GM18526 (cell line): Measurements from ENCODE around the gene DDR1.

Experiments
- POLR2A ChIP-seq: IDR thresholded peaks from 3 replicates; pipeline ENCODE4 v1.6.1; 2011; ENCODE audit not compliant: insufficient read length; ENCODE audit errors: extremely low read depth

DDR1 gene

GRCh38 chr6:30875244-30876038 is 8.9 kb upstream of the DDR1 start:
- TF ChIP-seq POLR2A: no peak

GRCh38 chr6:30876039-30876730 is 8.1 kb upstream of the DDR1 start:
- no peak for TF ChIP-seq POLR2A

DNA sequence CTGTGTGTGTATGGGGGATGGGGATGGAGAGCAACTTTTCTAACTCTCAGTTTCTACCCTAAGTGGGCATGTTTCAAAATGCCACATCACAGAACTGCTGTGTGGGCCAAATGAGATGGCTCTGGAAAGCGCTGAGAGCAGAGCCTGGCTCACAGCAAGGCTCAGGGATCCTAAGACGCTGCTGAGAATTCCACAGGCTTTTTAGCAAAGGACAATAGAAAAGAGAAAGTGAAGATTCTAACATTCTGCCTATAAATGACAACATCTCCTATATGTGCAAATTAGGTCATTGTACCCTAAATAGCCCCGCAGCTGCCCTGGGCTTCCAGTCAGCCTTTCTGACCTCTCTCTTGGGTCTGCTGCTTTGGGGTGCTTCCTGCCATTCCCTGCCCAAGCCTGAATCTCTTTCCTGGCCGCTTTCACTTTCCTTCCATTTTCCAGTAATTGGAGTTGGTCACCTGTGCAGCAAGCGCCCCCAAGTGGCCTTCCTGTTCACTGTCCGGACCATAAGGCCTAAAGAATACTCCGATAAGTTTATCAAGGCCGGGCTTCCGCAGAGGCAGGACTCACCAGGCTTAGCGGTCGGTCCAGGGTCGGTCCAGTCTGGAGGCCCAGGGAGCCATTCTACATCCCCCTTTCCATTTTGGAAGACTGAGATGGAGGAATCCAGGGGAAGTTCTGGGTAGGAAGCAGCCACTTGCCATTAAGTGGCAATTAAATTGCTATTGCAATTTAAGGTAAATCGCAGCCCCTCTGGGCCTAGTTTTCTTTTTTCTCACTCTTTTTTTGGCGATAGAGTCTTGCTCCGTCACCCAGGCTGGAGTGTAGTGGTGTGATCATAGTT is 6.7 kb upstream of the DDR1 start:
- no peak for TF ChIP-seq POLR2A

DNA sequence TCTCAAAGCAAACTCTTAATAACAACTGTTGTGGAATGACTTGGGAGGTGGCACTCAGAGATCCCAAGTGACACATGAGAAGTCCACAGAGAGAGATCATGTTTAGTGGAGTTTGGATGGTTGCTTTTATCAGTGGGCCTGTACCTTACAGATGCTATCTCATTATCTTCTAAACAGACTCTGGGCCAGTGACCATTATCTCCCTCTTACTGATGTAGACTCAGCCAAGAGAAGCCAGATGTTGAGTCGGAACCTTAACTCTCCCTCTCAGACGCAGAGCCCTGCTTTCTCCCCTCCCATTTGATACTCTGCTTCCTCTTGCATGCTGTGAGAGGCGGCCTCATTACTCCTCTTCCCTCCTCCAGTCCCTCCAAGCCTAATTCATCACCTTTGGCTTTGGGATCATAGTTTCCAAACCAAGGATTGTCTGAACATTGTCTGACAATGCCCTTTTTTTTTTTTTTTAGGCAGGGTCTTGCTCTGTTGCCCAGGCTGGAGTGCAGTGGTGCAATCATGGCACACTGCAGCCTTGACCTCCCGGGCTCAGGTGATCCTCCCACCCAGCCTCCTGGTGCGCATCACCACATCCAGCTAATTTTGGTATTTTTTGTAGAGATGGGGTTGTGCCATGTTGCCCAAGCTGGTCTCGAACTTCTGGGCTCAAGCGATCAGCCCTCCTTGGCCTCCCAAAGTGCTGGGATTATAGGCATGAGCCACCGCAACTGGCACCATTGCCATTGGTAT is 4.5 kb upstream of the DDR1 start:
- no peak for TF ChIP-seq POLR2A

DNA sequence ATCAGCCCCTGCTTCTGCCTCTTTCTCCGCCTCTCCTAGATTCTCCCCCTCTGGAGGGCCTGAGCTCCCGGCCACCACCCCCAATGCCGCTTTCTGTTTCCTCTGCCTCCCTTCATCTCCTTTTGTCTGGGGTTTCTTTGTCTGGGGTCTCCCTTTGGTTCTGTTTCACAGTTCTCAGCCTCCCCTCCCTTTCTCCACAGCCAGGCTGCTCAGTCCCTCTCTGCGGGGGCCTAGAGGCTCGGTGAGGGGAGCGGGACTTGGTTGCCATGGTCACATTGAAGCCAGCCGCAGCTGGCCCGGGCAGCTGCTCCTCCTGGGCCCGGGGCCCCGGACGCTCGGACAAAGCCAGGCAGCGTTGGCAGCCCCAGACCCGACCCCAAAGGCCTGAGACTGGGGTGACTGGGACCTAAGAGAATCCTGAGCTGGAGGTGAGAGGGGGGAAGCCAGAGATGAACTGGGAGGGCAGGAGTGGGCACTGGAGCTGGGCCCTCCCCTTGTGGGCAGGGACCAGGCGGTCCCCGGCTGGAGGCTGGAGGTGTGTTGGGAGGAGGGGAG is 3.5 kb upstream of the DDR1 start:
- no peak for TF ChIP-seq POLR2A

- no peak for TF ChIP-seq POLR2A
Measured at GRCh38 chr6:30881392-30882203, 2.7 kb upstream of the DDR1 start.

GRCh38 chr6:30882204-30882758 is 2.0 kb upstream of the DDR1 start:
- no peak for TF ChIP-seq POLR2A

- TF ChIP-seq POLR2A: no peak
Measured at GRCh38 chr6:30882759-30883684, 1.3 kb upstream of the DDR1 start.

- TF ChIP-seq POLR2A: no peak
Measured at GRCh38 chr6:30884521-30885480, 482 bp downstream of the DDR1 start.

- no peak for TF ChIP-seq POLR2A
Measured at GRCh38 chr6:30885481-30885998, 1.2 kb downstream of the DDR1 start.
